ENCODE results near the gene KIRREL3. TPM values are rescaled to one million over a fixed set of nuclear protein-coding genes. Genes with fewer than 3 reads are reported as not detected.

The KIRREL3 gene
- total and polyA plus RNA-seq, 2 of the 4 experiments (the other 2 are of a cell fraction) = 10.9 to 15.9 TPM

- DNase-seq (no peak), ATAC-seq (ENCODE audit: low read depth) (no peak)
- no peaks in the 10 kb centered on the region for H3K36me3 ChIP-seq (ENCODE audit: control insufficient read depth, insufficient read depth, low read length)
- 100% methylated on average over 2 of the region's 20 CpGs; no CpG with 5 or more reads in 1 of the 2 experiments for WGBS, 2 experiments (ENCODE audit: extremely low coverage in 2 of 2, insufficient read length in 1 of 2)
- no peak overlapping the region for H3K27ac ChIP-seq (ENCODE audit: insufficient read depth, low read length)
- no peaks in the 10 kb centered on the region for H3K9me3 ChIP-seq (ENCODE audit: control insufficient read depth, insufficient read depth, low read length)
- no peak overlapping the region for H4K8ac ChIP-seq (ENCODE audit: low read depth in 2 of 2, low read length in 2 of 2)
- no peak overlapping the region for H2BK20ac ChIP-seq (ENCODE audit: low read depth, low read length)
- H3K79me1 ChIP-seq (ENCODE audit: low read depth in 1 of 2, low read length in 2 of 2) = 0 out of 4 replicates have a peak, but pooled peaks cover 0 to 2% of the 10 kb centered on the region in 2 experiments
- POLR2A ChIA-PET (ENCODE audit: unreplicated experiment) = no interaction called here
- H3K9me1 ChIP-seq (ENCODE audit: insufficient read depth, low read length) = peaks cover 11% of the 10 kb centered on the region
- H3K4ac ChIP-seq (ENCODE audit: low read depth, low read length) = no peak overlapping the region
- no peak overlapping the region for H2AK9ac ChIP-seq (replicated peaks; ENCODE audit: low read depth, low read length, poor library complexity)
- no peaks in the 10 kb centered on the region for H3K27me3 ChIP-seq (ENCODE audit: control insufficient read depth, insufficient read depth, low read length)
- no peak overlapping the region for H3K9ac ChIP-seq (ENCODE audit: low read depth, low read length)
- H2AFZ ChIP-seq (replicated peaks; ENCODE audit: low read length, poor library complexity) = no peak overlapping the region
- dilution Hi-C loops (cut with HindIII; ENCODE audit: low sequenced_read_pairs, unreplicated experiment) (no loop called here), intact Hi-C loops (cut with micrococcal nuclease) (no loop called here), in situ Hi-C loops (cut with MboI; ENCODE audit: low sequenced_read_pairs) (no loop called here)
- no peak overlapping the region for H3K56ac ChIP-seq (ENCODE audit: extremely low read depth, insufficient read depth, low read length)
- H3K4me1 ChIP-seq (ENCODE audit: control insufficient read depth, insufficient read depth, low read length) = peaks cover 3% of the 10 kb centered on the region
- H3K14ac ChIP-seq (replicated peaks; ENCODE audit: low read depth, low read length) = no peak overlapping the region
- H3K4me3 ChIP-seq (ENCODE audit: insufficient read depth, low read depth, low read length) = no peak overlapping the region
- peaks cover 25% of the 10 kb centered on the region; the same call in 1 of the 2 replicates for H4K20me1 ChIP-seq (ENCODE audit: insufficient read depth, low read length)
- no peak overlapping the region for H4K5ac ChIP-seq (ENCODE audit: low read depth, low read length)
- H2BK120ac ChIP-seq (ENCODE audit: low read depth, low read length) = no peak overlapping the region
- CTCF ChIA-PET = no interaction called here
- H3K4me2 ChIP-seq (ENCODE audit: low read depth, low read length) = no peak overlapping the region
- H3K23ac ChIP-seq (ENCODE audit: low read depth, low read length) = no peak overlapping the region
- no peak overlapping the region for H2AK5ac ChIP-seq (ENCODE audit: low read depth, low read length)
- no peak overlapping the region for H3K18ac ChIP-seq (ENCODE audit: low read depth, low read length)
- no TSS peak for BruUV-seq (replicated peaks)
- no peak overlapping the region for H2BK15ac ChIP-seq (ENCODE audit: low read depth, low read length)
- no peak overlapping the region for H4K91ac ChIP-seq (ENCODE audit: insufficient read depth, low read depth, low read length)
- no peak overlapping the region for H2BK5ac ChIP-seq (ENCODE audit: low read depth, low read length, poor library complexity, severe bottlenecking)
- TF ChIP-seq MXI1 (IDR thresholded peaks at IDR 0.05; ENCODE audit: borderline replicate concordance, low read depth, low read length) (no peak), CTCF (conservative IDR thresholded peaks at IDR 0.05; ENCODE audit: low read depth, low read length) (no peak), USF2 (IDR thresholded peaks at IDR 0.05; ENCODE audit: low read depth, low read length) (no peak), CHD1 (IDR thresholded peaks at IDR 0.05; ENCODE audit: low read depth, low read length) (no peak), SMC3 (IDR thresholded peaks at IDR 0.05; ENCODE audit: low read depth, low read length) (no peak), RAD21 (IDR thresholded peaks at IDR 0.05; ENCODE audit: low read length) (no peak), CEBPB (IDR thresholded peaks at IDR 0.05; ENCODE audit: low read depth, low read length) (no peak), ELK1 (IDR thresholded peaks at IDR 0.05; ENCODE audit: borderline replicate concordance, low read depth, low read length) (no peak), RFX5 (IDR thresholded peaks at IDR 0.05; ENCODE audit: low read depth, low read length) (no peak), MAFK (IDR thresholded peaks at IDR 0.05; ENCODE audit: low read depth, low read length) (no peak), RCOR1 (IDR thresholded peaks at IDR 0.05; ENCODE audit: insufficient replicate concordance, low read length) (no peak), BHLHE40 (IDR thresholded peaks at IDR 0.05; ENCODE audit: low read depth, low read length) (no peak), MAZ (IDR thresholded peaks at IDR 0.05; ENCODE audit: borderline replicate concordance, low read depth, low read length) (no peak), NFE2L2 (IDR thresholded peaks at IDR 0.05; ENCODE audit: low read depth, low read length) (no peak)
These were observed 451.7 kb downstream of the KIRREL3 start for GRCh38 chr11:126548581-126549550.

All from IMR-90 (cell line).